Stimulated activated CD4-positive, alpha-beta T cell treated with anti-CD3 and anti-CD28 coated beads, Interleukin-2, amount 100 ng/mL, for 48 hours (primary cell): ENCODE results near the gene UBLCP1.

ENCODE experiments used
- DNase-seq, 2 donors: peaks; one replicate each; pipeline ENCODE4 v3.0.0-alpha.2; 2020

Gene UBLCP1

GRCh38 chr5:159316519-159317383 is 53.7 kb downstream of the UBLCP1 start:
- peak in 1 of 2 donors; percentile 21 for DNase-seq

GRCh38 chr5:159317849-159318248 is 54.8 kb downstream of the UBLCP1 start:
- DNase-seq, result no peak

- DNase-seq, result no peak
Measured at GRCh38 chr5:159318448-159318847, 55.4 kb downstream of the UBLCP1 start.

- no peak for DNase-seq
Measured at GRCh38 chr5:159319363-159319762, 56.3 kb downstream of the UBLCP1 start.

- no peak for DNase-seq
Measured at GRCh38 chr5:159319832-159320231, 56.7 kb downstream of the UBLCP1 start.

GRCh38 chr5:159322180-159322579 is 59.1 kb downstream of the UBLCP1 start:
- no peak for DNase-seq

GRCh38 chr5:159324102-159324755 is 61.1 kb downstream of the UBLCP1 start:
- DNase-seq, result no peak

- no peak for DNase-seq
Measured at GRCh38 chr5:159324986-159325385, 61.9 kb downstream of the UBLCP1 start.

- no peak for DNase-seq
Measured at GRCh38 chr5:159330131-159330800, 67.2 kb downstream of the UBLCP1 start, which contains the start of gene IL12B. IL12B (minus strand) TSS chr5:159330487; CDS start chr5:159326782, 3,705 bp downstream.

- DNase-seq, result peak; percentile 77 to 78
Measured at GRCh38 chr5:159331093-159331973, 68.2 kb downstream of the UBLCP1 start.

GRCh38 chr5:159332800-159333544 is 69.9 kb downstream of the UBLCP1 start:
- no peak for DNase-seq

GRCh38 chr5:159333545-159333925 is 70.4 kb downstream of the UBLCP1 start:
- no peak for DNase-seq
